WTC11 (cell line): ENCODE data around the gene AGBL5. TPM values are rescaled to one million over a fixed set of nuclear protein-coding genes. Genes with fewer than 3 reads are reported as not detected.
A peak's percentile ranks its signal among the peaks of the same experiment; 100 is the strongest.

ENCODE experiments used
- E2F5 ChIP-seq: sonication (generic); formaldehyde crosslinking; IDR thresholded peaks from 2 replicates; pipeline ENCODE4 v1.8.1; 2022; ENCODE audit warnings: mild to moderate bottlenecking, moderate library complexity, missing genetic modification reagents
- ELF4 ChIP-seq: sonication (generic); formaldehyde crosslinking; IDR thresholded peaks from 2 replicates; pipeline ENCODE4 v1.8.1; 2022; ENCODE audit warnings: low read depth, mild to moderate bottlenecking, moderate library complexity, missing genetic modification reagents
- ESRRA ChIP-seq: sonication (generic); formaldehyde crosslinking; IDR thresholded peaks from 2 replicates; pipeline ENCODE4 v1.8.1; 2022; ENCODE audit warnings: mild to moderate bottlenecking, missing genetic modification reagents, borderline replicate concordance
- ETV6 ChIP-seq: sonication (generic); formaldehyde crosslinking; IDR thresholded peaks from 2 replicates; pipeline ENCODE4 v1.8.1; 2022; ENCODE audit warnings: mild to moderate bottlenecking, missing genetic modification reagents
- HMGXB4 ChIP-seq: sonication (generic); formaldehyde crosslinking; IDR thresholded peaks from 2 replicates; pipeline ENCODE4 v1.8.1; 2023; ENCODE audit warnings: mild to moderate bottlenecking, moderate library complexity, missing genetic modification reagents
- OVOL2 ChIP-seq: fragments of 250-450 bp; sonication (Bioruptor Pico); IDR thresholded peaks from 2 replicates; pipeline ENCODE4 v1.9.0; 2021; ENCODE audit warnings: mild to moderate bottlenecking, borderline replicate concordance
- SMAD4 ChIP-seq: sonication (generic); formaldehyde crosslinking; IDR thresholded peaks from 2 replicates; pipeline ENCODE4 v1.8.0; 2022; ENCODE audit warnings: mild to moderate bottlenecking, missing genetic modification reagents
- SP1 ChIP-seq: sonication (generic); formaldehyde crosslinking; conservative IDR thresholded peaks from 2 replicates; pipeline ENCODE4 v1.8.1; 2022; ENCODE audit warnings: missing genetic modification reagents
- ZBTB43 ChIP-seq: sonication (generic); formaldehyde crosslinking; IDR thresholded peaks from 2 replicates; pipeline ENCODE4 v1.8.1; 2023; ENCODE audit warnings: mild to moderate bottlenecking, missing genetic modification reagents
- ZNF423 ChIP-seq: fragments of 250-450 bp; sonication (Bioruptor Pico); IDR thresholded peaks from 2 replicates; pipeline ENCODE4 v2.1.2; 2022; ENCODE audit warnings: mild to moderate bottlenecking, moderate library complexity
- total RNA-seq: library from RNA; stranded (reverse); gene quantifications from 3 replicates; pipeline ENCODE4 v1.2.3, GENCODE V29; 2021
- TF ChIP-seq, protein P1 (sequence below): sonication (generic); formaldehyde crosslinking; IDR thresholded peaks from 2 replicates; pipeline ENCODE4 v1.8.1; 2022; ENCODE audit warnings: mild to moderate bottlenecking, missing genetic modification reagents, moderate library complexity, borderline replicate concordance
- TF ChIP-seq, protein P2 (sequence below): sonication (generic); formaldehyde crosslinking; conservative IDR thresholded peaks from 2 replicates; pipeline ENCODE4 v1.8.1; 2023; ENCODE audit warnings: mild to moderate bottlenecking, low read depth, missing genetic modification reagents, moderate library complexity
- TF ChIP-seq, protein P3 (sequence below): sonication (generic); formaldehyde crosslinking; IDR thresholded peaks from 2 replicates; pipeline ENCODE4 v1.8.1; 2023; ENCODE audit warnings: mild to moderate bottlenecking, missing genetic modification reagents, borderline replicate concordance
- TF ChIP-seq, protein P4 (sequence below): fragments of 250-450 bp; sonication (Bioruptor Pico); IDR thresholded peaks from 2 replicates; pipeline ENCODE4 v1.8.0; 2021; ENCODE audit warnings: mild to moderate bottlenecking

The AGBL5 gene
- total RNA-seq, 1 experiment from 2014 or later, result 43.0 TPM

DNA sequence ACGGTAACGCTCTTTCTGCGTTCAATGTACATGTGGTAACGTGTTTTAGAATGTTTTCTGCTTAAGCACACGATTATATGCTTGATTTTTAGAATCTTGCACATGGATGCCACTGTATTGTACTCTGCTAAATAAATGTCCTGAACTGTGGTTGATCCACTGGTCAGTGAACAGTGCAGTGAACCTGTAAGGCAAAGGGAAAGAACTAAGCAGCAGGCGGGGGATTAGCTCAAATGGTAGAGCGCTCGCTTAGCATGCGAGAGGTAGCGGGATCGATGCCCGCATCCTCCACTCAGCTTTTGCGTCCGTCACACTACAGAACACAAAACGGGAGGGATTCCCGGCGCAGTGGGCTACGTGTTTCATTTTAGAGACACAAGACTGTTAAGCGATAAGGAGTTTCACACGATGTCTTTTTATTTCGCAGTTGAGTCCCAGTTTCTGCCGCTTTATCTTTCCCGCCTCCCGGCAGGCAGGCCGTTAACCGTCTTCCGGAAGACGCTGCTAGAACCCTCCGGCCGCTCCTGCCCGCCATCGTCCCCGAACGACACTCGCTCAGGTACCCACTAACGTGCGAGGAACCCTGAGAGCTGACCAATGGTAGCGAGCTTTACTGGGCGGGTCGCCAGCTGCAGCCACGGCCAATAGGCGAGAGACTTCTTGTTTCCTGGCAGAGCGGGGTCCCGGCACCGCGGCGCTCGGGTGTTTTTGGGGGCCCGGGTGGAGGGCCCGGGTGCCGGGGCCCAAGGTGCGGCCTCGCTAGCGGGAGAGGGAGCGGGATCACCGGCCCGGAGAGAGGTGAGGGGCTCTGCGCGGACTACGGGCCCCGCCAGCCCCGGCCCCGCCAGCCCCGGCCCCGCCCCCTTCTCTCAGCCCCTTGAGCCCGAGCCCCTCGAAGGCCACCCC is at the start of gene AGBL5 (continued):
- TF ChIP-seq E2F5, result peak; percentile 86
- no peak for TF ChIP-seq SMAD4 (CRISPR knock-in tag)
- TF ChIP-seq HMGXB4 (CRISPR knock-in tag), result peak; percentile 82; the same call in 1 of the 2 replicates
- TF ChIP-seq SP1 (CRISPR knock-in tag), result peak; percentile 80
- TF ChIP-seq ESRRA (CRISPR knock-in tag), result peak; percentile 52; the same call in 1 of the 2 replicates
- TF ChIP-seq, protein P1, sequence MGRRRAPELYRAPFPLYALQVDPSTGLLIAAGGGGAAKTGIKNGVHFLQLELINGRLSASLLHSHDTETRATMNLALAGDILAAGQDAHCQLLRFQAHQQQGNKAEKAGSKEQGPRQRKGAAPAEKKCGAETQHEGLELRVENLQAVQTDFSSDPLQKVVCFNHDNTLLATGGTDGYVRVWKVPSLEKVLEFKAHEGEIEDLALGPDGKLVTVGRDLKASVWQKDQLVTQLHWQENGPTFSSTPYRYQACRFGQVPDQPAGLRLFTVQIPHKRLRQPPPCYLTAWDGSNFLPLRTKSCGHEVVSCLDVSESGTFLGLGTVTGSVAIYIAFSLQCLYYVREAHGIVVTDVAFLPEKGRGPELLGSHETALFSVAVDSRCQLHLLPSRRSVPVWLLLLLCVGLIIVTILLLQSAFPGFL (CRISPR knock-in tag), result 0 out of 2 replicates have a peak, but pooled peaks have one; percentile 63
- peak; percentile 91 for TF ChIP-seq ETV6 (CRISPR knock-in tag)
- TF ChIP-seq OVOL2 (CRISPR knock-in tag), result peak; percentile 74
- TF ChIP-seq, protein P2, sequence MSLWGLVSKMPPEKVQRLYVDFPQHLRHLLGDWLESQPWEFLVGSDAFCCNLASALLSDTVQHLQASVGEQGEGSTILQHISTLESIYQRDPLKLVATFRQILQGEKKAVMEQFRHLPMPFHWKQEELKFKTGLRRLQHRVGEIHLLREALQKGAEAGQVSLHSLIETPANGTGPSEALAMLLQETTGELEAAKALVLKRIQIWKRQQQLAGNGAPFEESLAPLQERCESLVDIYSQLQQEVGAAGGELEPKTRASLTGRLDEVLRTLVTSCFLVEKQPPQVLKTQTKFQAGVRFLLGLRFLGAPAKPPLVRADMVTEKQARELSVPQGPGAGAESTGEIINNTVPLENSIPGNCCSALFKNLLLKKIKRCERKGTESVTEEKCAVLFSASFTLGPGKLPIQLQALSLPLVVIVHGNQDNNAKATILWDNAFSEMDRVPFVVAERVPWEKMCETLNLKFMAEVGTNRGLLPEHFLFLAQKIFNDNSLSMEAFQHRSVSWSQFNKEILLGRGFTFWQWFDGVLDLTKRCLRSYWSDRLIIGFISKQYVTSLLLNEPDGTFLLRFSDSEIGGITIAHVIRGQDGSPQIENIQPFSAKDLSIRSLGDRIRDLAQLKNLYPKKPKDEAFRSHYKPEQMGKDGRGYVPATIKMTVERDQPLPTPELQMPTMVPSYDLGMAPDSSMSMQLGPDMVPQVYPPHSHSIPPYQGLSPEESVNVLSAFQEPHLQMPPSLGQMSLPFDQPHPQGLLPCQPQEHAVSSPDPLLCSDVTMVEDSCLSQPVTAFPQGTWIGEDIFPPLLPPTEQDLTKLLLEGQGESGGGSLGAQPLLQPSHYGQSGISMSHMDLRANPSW (CRISPR knock-in tag), result no peak
- TF ChIP-seq ZBTB43 (CRISPR knock-in tag), result no peak
- no peak; the same call in 1 of the 2 replicates for TF ChIP-seq ELF4 (CRISPR knock-in tag)
- TF ChIP-seq, protein P3, sequence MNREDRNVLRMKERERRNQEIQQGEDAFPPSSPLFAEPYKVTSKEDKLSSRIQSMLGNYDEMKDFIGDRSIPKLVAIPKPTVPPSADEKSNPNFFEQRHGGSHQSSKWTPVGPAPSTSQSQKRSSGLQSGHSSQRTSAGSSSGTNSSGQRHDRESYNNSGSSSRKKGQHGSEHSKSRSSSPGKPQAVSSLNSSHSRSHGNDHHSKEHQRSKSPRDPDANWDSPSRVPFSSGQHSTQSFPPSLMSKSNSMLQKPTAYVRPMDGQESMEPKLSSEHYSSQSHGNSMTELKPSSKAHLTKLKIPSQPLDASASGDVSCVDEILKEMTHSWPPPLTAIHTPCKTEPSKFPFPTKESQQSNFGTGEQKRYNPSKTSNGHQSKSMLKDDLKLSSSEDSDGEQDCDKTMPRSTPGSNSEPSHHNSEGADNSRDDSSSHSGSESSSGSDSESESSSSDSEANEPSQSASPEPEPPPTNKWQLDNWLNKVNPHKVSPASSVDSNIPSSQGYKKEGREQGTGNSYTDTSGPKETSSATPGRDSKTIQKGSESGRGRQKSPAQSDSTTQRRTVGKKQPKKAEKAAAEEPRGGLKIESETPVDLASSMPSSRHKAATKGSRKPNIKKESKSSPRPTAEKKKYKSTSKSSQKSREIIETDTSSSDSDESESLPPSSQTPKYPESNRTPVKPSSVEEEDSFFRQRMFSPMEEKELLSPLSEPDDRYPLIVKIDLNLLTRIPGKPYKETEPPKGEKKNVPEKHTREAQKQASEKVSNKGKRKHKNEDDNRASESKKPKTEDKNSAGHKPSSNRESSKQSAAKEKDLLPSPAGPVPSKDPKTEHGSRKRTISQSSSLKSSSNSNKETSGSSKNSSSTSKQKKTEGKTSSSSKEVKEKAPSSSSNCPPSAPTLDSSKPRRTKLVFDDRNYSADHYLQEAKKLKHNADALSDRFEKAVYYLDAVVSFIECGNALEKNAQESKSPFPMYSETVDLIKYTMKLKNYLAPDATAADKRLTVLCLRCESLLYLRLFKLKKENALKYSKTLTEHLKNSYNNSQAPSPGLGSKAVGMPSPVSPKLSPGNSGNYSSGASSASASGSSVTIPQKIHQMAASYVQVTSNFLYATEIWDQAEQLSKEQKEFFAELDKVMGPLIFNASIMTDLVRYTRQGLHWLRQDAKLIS (CRISPR knock-in tag), result no peak; the same call in 1 of the 2 replicates
- no peak for TF ChIP-seq ZNF423 (CRISPR knock-in tag)
- TF ChIP-seq, protein P4, sequence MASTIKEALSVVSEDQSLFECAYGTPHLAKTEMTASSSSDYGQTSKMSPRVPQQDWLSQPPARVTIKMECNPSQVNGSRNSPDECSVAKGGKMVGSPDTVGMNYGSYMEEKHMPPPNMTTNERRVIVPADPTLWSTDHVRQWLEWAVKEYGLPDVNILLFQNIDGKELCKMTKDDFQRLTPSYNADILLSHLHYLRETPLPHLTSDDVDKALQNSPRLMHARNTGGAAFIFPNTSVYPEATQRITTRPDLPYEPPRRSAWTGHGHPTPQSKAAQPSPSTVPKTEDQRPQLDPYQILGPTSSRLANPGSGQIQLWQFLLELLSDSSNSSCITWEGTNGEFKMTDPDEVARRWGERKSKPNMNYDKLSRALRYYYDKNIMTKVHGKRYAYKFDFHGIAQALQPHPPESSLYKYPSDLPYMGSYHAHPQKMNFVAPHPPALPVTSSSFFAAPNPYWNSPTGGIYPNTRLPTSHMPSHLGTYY (CRISPR knock-in tag), result peak; percentile 78; the same call in 1 of the 2 replicates
